HG03575 (cell line): Measurements from ENCODE around the gene GPR179.

ENCODE experiments used
- ATAC-seq: cut with Tn5 transposase; IDR thresholded peaks from one replicate; pipeline ENCODE4 v1.9.1; 2021; ENCODE audit not compliant: unreplicated experiment, insufficient number of reproducible peaks, low FRiP score; ENCODE audit errors: extremely low read depth

The GPR179 gene, protein sequence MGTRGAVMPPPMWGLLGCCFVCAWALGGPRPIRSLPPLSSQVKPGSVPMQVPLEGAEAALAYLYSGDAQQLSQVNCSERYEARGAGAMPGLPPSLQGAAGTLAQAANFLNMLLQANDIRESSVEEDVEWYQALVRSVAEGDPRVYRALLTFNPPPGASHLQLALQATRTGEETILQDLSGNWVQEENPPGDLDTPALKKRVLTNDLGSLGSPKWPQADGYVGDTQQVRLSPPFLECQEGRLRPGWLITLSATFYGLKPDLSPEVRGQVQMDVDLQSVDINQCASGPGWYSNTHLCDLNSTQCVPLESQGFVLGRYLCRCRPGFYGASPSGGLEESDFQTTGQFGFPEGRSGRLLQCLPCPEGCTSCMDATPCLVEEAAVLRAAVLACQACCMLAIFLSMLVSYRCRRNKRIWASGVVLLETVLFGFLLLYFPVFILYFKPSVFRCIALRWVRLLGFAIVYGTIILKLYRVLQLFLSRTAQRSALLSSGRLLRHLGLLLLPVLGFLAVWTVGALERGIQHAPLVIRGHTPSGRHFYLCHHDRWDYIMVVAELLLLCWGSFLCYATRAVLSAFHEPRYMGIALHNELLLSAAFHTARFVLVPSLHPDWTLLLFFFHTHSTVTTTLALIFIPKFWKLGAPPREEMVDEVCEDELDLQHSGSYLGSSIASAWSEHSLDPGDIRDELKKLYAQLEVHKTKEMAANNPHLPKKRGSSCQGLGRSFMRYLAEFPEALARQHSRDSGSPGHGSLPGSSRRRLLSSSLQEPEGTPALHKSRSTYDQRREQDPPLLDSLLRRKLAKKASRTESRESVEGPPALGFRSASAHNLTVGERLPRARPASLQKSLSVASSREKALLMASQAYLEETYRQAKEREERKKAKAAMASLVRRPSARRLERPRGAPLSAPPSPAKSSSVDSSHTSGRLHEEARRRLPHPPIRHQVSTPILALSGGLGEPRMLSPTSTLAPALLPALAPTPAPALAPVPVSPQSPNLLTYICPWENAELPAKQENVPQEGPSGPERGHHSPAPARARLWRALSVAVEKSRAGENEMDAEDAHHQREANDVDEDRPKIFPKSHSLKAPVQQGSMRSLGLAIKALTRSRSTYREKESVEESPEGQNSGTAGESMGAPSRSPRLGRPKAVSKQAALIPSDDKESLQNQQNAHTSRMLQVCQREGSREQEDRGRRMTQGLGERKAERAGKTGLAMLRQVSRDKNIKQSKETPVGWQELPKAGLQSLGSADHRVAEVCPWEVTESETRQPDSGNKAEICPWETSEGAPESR (N-terminal part only)

DNA sequence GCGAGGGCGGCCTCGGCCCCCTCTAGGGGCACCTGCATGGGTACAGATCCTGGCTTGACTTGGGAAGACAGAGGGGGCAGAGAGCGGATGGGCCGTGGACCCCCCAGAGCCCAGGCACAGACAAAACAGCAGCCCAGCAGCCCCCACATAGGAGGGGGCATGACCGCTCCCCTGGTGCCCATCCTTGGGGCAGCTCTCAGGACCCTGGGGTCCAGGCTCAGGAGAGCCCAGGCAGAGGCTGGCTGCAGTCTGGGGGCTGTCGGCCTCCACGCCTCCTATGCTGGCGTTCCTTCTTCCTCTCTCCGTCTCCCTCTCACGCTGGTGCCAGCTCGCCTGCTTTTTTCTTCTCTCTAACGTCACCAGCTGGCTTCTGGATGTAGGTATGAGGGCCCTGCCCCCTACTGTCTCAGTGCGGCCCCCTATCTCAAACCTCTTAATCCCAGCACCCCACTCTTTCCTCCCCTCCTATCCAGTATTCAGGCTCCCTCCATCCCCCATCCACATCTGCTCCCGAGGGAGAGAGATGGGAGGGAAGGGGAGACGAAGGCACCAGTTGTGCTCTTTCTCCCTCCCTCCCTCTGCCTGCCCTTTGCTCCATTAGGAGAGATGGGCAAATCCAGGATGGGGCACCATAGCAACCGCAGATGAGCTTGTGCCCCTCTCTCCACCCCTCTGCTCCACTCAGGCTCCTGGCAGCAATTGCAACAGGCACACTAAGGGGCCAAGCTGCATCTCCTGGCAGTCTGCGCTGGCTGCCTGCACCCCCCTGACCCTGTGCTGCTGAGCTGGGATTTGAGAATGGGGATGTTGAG lies at the start of gene GPR179:
Gene GPR179, minus strand, starts transcription at position 349 of the 812 bp plus-strand sequence. Its CDS starts 167 bp downstream, at position 182.
- no peak for ATAC-seq

DNA sequence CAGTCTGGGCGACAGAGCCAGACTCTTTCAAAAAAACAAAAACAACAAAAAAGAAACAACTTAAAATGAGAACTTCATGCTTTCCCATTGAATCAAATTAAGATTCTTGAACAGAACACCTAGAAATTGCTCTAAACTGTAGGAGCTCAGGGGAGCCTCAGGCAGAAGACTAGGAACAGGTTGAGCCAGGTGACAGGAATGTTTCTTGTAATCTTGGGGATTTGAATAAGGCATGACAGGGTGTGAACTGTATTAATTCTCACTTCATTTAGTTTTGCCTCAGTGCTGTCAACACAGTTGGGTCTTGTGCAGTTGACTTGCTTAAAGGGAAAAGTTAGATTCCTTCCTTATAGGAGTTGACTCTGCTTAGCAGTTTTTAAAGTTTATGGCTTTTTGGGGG lies 35.7 kb upstream of the GPR179 start:
- no peak for ATAC-seq

DNA sequence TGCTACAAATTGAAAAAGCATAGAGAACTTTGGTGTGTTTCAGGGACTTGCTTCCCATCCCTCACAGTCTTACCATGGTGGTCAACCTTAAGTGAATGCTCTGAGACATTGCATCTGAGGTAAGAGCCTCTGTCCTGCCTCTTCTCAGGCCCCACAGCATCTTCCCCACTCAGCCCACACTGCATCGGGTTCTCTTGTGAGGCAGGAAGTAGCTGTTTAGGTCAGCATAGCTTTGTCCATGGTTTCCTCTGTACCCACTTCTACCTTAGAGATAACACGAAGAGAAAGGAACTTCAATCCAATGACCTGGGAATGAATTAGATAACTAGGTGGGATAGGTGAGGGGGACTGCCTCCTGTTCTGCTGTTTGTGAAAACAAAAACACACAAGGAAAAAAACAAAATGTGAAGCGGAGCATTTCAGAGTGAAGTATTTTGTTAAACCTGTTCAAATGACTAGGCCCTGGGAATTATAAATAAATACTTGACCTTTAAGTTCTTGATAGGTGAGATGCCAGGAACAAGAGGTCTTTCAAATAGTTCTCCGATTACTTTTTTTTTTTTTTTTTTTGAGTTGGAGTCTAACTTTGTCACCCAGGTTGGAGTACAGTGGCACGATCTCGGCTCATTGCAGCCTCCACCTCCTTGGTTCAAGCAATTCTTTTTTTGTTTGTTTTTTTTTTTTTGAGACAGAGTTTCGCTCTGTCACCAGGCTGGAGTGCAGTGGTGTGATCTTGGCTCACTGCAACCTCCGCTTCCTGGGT lies 25.5 kb upstream of the GPR179 start:
- no peak for ATAC-seq

DNA sequence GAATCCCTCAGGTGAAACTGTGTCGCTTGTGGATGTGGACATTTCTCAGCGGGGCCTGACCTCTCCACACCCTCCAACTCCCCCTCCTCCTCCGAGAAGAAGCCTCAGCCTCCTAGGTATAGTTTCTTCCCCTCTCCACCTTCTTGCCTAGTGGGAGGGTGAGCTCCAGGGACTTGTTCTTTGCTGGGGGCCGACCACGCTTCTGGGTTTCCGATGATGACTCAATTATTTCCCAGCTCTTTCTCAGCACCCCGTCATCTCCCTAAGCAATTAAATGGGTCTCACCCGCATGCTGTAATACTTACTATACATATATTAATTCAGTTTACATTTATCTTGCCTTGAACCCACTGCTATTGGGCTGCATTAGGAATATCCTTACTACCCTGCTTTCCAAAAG lies 21.0 kb upstream of the GPR179 start:
- ATAC-seq = no peak

DNA sequence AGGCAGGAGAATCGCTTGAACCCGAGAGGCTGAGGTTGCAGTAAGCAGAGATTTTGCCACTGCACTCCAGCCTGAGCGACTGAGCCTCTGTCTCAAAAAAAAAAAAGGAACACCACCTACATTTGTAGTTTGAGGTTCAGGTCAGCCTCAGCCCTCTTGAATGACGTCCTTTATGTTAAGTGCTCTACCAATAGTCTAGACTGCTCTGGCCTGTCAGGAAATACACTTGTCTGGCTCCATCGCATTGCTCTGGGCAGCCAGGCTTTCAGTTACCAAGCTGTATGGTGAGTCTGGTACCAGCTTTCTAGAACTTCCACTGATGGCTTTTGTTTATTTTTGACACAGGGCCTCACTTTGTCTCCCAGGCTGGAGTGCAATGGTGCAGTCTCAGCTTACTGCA lies 19.3 kb upstream of the GPR179 start:
- ATAC-seq = no peak

DNA sequence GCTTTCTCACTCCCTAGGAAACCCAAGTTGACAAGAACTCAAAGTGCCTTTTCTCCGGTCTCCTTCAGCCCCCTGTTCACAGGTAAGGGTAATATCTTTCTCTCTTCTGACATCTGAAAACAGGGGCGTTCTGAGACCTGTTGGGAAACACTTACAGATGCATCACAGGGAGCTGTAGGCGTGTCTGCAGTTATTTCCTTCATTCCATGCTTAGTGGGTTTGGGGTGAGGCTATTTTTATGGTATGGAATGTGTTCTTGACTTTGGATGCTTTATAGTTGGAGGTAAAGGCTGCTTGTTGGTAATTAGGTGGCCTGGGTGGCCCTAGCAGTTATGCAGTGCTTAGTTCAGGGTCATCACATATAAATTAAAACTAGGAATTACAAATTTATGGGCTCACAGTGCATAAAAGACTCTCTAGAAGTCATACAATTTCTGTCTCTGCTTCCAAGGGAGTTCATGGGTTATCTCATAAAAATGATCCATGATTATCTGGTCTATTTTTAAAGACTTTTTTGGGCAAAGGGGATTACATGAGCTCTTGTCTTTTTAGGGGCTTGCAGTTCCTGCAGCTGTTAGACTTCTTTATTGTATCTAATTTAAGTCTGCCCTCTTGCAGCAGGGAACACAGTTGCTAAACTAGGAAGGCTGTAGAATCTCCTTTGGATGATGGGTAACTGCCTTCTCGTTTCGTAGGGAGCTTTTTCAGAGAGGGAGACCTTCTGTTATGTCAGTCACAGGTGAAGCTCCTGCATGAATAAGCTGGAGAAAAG lies 18.1 kb upstream of the GPR179 start:
- ATAC-seq = no peak

DNA sequence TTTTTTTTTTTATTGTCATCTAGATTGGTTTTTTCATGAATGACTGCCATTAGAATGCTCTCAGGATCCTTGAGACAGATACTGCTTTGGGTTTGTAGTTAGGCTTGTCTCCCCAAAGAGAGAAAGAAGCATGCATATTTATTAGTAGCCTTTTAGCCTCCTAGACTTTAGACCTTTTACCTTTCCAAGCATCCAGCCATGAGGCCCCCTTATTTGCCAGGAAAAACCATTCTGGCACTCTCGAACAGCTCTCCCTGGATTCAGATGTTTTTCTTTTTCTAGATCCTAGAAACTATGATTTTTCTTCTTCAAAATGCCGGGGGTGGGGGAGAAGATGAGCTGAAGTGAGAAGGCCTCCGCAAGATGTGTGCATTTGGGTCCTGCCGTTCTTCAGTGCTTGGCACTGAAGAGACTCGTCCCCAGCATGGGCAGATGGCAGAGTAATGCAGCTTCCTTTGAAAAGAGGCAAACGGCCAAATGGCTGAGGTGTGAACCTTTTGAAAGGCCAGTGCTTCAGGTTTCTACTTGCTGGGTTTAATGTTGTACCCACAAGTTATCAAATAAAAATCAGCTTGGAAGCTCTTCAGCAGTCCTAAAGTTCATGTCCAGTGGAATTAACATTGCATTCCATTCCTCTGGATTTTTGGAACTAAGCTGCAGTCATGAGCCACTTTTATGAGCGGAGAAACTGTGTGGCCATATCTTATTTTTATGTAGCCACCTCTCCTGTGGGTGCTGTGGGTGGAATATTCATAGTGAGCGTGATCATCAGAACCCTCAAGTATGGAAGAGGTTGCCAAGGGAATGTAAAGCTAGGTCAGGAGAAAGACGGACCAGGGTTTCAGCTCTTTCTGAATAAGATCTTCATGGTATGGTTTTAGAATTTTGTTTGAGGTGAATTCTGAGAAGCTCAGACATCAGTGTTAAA lies 15.1 kb upstream of the GPR179 start:
- no peak for ATAC-seq

DNA sequence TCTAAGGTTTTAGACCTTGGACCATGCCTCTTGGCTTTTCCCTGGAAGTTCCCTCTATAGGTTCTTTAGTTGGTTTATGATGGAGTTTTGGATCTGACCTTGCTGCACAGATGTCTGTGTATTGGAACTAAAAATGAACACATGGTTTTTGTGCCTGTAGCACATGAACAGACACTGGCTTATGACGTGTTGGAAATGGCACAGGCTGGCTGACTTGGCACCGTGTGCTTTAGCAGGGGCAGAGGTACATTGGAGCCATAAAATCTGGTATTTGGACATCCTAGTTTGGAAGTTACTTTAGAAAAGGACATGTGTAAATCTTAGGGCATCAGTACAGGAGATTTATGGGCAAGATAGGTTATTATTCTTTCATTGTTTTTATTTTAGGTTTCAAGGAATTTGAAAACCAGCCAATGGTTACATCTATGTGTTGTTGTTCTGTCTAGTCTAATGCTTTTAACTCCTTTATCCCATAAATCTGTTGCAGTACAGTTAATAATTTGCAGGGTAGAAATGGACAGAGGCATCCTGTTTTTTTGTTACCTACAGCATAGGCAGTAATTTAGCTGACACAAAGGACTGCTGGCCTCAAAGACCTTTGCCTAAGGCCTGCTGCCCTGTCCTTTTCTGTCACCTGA lies 13.8 kb upstream of the GPR179 start:
- ATAC-seq = no peak

DNA sequence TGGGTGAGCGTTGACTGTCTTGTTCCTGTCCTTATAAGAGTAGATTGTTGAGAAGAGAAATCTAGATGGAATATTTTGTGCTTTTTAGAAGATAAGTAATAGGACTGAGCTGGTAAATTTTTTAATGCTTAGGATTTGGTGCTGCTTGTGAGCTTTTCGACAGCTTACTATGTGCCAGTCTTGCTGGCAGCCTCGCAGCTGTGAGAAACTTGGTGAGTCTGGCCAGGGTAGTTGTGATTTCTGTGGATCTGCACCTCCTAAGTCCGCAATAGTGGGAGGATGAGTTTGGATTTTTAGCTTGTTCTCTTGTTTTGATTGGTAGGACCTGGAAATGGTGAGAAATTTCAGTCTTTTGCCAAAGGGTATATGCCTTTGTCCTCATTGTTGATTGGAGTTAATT lies 11.5 kb upstream of the GPR179 start:
- ATAC-seq = no peak

DNA sequence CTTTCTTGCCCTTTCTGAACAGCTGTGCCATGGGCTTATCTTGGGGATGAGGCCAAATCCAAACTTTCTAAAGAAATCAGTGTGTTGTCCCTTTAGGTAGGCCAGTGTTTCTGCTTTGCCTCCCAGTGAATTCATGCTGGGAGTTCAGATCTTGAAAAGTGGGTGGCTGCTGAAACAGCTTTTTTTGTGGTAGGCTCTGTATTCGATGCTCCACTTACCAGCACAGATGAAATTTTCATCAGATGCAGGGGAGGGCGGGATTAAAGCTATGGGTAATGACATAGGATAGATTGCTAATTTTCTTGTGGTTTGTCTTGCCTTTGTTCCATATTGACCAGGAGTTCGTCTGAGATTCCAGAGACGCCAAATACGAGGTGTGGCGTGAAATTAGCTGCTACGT lies 10.7 kb upstream of the GPR179 start:
- no peak for ATAC-seq

DNA sequence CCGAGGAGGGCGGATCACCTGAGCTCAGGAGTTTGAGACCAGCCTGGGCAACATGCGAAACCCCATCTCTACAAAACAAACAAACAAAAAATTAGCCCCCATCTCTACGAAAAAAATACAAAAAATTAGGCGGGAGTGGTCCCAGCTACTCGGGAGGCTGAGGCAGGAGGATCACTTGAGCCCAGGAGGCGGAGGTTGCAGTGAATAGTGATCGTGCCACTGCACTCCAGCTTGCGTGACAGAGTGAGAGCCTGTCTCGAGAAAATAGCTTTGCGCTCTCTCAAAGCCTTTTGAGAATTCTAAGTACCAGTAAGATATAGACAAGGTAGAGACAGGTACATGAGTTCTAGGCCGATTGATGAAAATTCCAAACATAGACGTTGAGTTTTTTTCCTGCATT lies 9.9 kb upstream of the GPR179 start:
- ATAC-seq = no peak

DNA sequence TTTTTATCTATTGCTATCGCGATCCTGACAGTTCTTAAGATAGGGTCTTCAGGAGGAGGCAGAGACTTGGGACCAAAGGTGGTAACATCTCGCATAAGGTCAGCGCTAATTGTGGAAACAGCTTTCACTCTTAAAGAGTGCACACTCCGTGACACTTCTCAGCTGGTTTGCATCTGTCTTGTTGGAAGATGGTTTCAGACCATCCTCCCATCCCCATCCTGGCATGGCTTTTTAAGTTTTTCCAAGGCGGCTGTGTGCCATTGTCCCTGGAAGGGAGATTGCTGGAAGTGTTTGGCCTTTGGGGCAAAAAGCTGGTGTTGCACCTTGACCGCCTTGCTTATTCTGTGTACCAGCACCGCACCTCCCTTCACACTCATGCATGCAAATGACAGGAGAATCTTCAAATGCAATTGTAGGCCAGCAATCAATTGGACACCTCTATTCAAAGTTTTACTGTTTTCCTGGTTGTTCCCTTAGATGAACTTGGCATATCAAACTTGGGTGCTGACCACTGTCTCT lies 9.4 kb upstream of the GPR179 start:
- ATAC-seq = no peak

DNA sequence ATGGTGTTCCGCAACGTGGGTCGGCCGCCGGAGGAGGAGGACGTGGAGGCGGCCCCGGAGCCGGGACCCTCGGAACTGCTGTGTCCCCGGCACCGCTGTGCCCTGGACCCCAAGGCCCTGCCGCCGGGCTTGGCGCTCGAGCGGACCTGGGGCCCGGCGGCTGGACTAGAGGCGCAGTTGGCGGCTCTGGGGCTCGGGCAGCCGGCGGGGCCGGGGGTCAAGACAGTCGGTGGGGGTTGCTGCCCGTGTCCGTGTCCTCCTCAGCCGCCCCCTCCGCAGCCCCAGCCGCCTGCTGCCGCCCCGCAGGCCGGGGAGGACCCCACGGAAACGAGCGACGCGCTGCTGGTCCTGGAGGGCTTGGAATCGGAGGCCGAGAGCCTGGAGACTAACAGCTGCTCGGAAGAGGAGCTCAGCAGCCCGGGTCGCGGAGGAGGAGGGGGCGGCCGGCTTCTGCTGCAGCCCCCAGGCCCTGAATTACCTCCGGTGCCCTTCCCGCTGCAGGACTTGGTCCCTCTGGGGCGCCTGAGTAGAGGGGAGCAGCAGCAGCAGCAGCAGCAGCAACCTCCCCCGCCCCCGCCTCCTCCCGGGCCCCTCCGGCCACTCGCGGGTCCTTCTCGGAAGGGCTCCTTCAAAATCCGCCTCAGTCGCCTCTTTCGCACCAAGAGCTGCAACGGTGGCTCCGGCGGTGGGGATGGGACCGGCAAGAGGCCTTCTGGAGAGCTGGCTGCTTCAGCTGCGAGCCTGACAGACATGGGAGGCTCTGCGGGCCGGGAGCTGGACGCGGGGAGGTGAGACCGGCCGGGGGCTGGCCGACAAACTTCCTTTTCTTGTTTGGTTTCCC lies 8.7 kb upstream of the GPR179 start:
- ATAC-seq = no peak

DNA sequence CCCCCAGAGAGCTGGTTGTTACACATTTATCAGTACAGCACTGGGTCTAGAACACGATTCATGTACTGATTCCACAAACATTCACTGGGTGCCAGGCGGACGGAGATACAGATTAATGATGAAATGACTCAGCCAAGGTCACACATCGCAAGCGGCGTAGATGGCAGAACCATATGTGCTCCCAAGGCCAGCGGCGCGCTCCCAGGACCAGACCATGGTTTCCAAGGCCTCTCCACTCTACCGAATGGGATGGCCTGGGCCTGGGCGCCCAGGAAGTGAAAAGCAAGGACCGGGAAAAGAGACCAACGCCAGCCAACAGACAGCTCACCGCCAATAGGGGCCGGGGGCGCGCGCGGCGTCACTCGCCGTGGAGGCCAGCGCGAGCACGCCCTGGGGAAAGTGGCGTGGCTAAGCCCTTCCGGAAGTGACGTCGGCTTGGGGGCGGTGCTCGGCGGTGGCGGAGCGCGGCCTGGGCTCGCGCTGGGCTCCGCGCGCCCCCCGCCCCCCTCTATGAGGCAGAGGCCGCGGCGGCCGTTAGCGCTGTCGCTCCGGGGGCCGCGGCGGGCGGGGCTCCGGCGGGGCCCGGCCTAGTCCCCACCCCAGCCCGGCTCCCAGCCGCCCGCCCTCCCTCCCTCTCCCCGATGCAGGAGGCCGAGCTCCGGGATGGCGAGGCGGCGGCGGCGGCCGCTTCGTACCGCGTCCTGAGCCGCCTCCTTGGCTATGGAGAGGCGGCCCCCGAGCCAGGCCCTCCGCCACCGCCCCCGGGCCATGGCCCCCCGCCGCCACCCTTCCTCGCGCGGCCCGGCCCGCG lies 7.9 kb upstream of the GPR179 start, which contains the start of gene SOCS7:
Gene SOCS7, plus strand, starts transcription at position 433 of the 811 bp plus-strand sequence. Its CDS starts 209 bp downstream, at position 642.
- ATAC-seq = peak; percentile 54
